Measurements from ENCODE around the gene CERS6. TPM values are rescaled to one million over a fixed set of nuclear protein-coding genes. Genes with fewer than 3 reads are reported as not detected.

The CERS6 gene
- total RNA-seq, 1 experiment from 2014 or later: 12.4 TPM

DNA sequence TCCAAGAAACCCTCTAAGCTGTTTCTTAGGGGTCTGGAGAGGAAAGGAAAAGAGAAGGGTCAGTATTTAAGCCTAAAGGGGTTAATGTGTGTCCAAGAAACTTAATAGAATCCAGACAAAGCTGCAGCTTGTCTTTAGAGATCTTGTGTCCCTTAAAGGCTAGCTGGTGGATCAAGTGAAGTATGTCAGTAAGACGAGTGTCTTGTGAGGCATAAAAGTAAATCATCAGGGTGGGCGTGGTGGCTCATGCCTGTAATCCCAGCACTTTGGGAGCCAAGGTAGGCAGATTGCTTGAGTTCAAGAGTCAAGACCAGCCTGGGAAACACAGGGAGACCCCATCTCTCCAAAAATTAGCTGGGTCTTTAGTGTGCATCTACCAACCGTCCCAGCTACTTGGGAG lies 47.8 kb downstream of the CERS6 start:
- H3K4me3 ChIP-seq: no peak overlapping the region
- no peaks in the 10 kb centered on the region for H3K27me3 ChIP-seq
- no peak for DNase-seq
- no peaks in the 10 kb centered on the region for H3K36me3 ChIP-seq
- peaks cover 5% of the 10 kb centered on the region; the same call in 1 of the 2 replicates for H3K9me3 ChIP-seq

DNA sequence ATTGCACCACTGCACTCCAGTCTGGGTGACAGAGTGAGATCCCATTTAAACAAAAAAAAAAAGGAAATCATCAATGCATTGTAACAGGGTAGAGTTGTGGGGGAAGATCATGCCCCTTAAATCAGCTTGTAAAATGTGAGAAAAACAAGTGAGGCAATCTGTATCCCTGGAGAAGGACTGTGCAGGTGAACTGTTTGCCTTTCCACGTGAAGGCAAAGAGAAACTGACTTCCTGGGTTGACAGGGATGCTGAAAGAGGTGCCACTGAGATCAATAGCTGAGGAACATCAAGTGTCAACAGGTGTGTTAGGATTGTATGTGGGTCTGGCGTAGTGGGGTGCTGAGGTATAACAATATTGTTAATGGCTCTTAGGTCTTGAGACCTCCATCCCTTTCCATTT lies 48.3 kb downstream of the CERS6 start:
- no peaks in the 10 kb centered on the region for H3K27me3 ChIP-seq
- no peaks in the 10 kb centered on the region for H3K36me3 ChIP-seq
- no peak for DNase-seq
- peaks cover 5% of the 10 kb centered on the region; the same call in 1 of the 2 replicates for H3K9me3 ChIP-seq
- H3K4me3 ChIP-seq: no peak overlapping the region

DNA sequence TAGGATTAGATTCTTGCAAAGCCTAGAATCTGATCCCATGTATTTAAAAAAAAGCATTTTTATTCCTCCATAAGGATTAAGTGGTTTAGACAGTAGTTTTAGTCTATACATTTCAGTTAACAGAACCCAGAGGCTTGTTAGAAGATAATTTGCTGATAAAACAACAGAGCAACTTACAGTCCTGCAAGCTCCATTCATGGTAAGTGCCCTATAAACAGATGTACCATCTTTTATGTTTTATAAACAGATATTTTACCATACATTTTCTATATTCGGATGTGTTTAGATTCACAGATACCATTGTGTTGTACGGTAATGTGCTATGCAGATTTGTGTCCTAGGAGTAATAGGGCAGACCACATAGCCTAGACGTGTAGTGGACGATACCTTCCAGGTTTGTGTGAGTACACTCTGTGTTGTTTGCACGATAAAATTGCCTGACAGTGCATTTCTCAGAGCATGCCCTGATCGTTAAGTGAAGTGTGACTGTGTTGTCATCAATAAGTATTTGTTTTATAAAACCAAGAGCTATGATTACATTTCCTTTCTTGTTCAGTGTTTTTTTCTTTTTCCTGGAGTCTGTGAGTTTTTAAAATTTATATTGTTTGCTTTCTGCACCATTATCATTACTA lies 54.2 kb downstream of the CERS6 start:
- Histone ChIP-seq H3K9me3 (no peaks in the 10 kb centered on the region), H3K27me3 (no peaks in the 10 kb centered on the region), H3K36me3 (no peaks in the 10 kb centered on the region), H3K4me3 (no peak overlapping the region)
- no peak for DNase-seq

DNA sequence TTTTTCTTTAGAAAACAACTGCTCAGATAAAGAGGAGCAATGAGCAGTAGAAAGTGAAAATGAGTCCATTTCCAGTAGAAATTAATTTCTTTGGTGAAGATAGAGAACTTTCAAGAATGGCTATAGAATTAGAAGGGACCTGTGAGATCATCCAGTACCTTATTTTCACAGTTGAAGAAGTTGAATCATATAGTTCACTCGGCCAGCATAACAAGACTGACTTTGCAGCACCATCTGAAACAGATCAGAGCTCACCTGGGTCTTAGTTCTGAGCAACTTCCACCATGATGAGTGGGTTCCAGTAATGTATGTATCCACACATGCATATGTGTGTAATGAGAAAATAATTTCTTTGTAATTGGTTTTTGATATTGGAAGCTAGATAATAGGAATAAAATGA lies 58.6 kb downstream of the CERS6 start:
- DNase-seq: no peak
- no peaks in the 10 kb centered on the region for H3K36me3 ChIP-seq
- H3K27me3 ChIP-seq: no peaks in the 10 kb centered on the region
- no peak overlapping the region for H3K4me3 ChIP-seq
- no peaks in the 10 kb centered on the region for H3K9me3 ChIP-seq

DNA sequence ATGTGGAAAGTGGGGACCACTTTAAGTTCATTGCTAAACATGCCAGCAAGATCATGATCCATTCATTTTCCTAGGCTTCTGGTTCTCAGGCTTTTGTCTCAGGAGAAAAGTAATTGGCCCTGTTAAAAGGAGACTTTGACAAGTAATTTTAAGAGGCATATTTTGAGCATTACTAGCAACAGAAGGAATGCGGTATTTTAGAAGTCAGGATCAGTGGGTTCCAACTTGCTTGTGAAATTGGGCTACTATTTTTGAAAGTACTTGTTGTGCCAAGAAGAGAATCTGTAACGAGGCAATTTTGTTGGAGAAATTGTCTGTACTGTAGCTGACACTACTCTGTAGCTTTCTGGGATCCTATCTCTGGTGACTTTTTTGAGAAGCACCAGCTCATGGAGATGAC lies 59.4 kb downstream of the CERS6 start:
- Histone ChIP-seq H3K36me3 (no peaks in the 10 kb centered on the region), H3K4me3 (no peak overlapping the region), H3K27me3 (no peaks in the 10 kb centered on the region), H3K9me3 (no peaks in the 10 kb centered on the region)
- DNase-seq: no peak

DNA sequence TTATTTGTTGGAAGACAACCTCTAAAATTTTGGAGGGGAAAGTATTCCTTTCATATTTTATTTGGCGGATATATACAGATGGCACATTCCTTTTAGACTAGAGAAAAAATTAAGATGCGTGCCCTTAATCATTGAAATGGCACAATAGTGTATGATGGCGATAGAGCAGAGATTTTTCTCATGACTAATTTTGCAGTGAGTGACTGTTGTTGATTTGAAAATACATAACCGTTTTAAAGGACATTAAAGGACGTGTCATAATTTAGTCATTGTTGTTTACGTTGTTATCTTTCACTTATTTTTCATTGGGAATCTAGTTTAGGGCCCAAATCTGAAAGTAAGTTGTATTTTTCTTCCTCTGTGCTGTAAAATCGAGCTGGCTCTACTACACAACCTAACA lies 61.7 kb downstream of the CERS6 start:
- H3K4me3 ChIP-seq: peak overlapping the region; percentile 1

DNA sequence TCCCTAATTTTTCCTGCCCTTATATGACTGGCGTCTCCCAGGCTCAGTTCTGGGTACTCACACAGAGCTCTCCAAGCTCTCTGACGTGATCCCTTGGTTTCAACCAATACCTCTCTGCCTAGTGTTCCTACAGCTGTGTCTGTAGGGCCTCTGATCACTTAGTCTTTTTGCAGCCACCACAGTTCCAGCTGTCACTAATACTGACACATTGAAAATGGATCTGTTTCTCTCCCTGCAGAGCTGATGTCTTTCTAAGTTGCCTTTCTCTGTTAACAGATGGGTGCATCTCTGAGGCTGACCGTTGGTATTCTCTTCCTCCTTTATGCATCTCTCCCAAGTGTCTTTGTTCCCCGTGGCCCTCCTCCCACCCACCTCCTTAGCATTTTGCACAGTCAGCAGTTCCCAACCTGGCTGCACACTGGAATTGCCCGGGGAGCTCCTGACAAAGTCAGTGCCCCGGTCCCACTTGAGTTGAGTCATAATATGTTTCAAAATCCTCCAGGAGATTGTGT lies 62.5 kb downstream of the CERS6 start:
- H3K27me3 ChIP-seq: no peaks in the 10 kb centered on the region
- H3K9me3 ChIP-seq: no peaks in the 10 kb centered on the region
- no peak overlapping the region for H3K4me3 ChIP-seq
- DNase-seq: peak; percentile 54
- H3K36me3 ChIP-seq: no peaks in the 10 kb centered on the region

More for the DNA sequence above, 61.7 kb downstream of the CERS6 start:
- DNase-seq: no peak
- Histone ChIP-seq H3K9me3 (no peaks in the 10 kb centered on the region), H3K27me3 (no peaks in the 10 kb centered on the region), H3K36me3 (no peaks in the 10 kb centered on the region)

DNA sequence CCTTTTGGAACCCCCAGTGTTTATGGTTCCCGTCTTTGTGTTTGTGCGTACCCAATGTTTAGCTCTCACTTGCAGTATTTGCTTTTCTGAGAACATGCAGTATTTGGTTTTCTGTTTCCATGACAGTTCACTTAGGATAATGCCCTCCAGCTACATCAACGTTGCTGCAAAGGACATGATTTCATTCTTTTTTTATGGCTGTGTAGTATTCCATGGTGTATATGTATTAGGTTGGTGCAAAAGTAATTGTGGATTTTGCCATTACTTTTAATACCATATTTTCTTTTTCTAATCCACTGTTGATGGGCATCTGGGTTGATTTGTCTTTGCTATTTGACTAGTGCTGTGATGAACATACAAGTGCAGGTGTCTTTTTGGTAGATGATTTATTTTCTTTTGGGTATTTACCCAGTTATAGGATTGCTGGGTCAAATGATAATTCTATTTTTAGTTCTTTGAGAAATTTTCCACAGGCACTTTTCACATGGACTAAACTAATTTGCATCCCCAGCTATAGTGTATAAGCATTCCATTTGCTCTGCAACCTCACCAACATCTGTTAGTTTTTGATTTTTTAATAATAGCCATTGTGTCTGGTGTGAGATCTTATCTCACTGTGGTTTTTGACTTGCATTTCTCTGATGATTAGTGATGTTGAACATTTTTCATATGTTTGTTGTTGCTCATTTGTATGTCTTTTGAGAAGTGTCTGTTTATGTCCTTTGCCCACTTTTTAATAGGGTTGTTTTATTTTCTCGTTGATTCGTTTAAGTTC lies 63.6 kb downstream of the CERS6 start:
- Histone ChIP-seq H3K36me3 (no peaks in the 10 kb centered on the region), H3K9me3 (no peaks in the 10 kb centered on the region), H3K27me3 (no peaks in the 10 kb centered on the region), H3K4me3 (no peak overlapping the region)
- no peak for DNase-seq

DNA sequence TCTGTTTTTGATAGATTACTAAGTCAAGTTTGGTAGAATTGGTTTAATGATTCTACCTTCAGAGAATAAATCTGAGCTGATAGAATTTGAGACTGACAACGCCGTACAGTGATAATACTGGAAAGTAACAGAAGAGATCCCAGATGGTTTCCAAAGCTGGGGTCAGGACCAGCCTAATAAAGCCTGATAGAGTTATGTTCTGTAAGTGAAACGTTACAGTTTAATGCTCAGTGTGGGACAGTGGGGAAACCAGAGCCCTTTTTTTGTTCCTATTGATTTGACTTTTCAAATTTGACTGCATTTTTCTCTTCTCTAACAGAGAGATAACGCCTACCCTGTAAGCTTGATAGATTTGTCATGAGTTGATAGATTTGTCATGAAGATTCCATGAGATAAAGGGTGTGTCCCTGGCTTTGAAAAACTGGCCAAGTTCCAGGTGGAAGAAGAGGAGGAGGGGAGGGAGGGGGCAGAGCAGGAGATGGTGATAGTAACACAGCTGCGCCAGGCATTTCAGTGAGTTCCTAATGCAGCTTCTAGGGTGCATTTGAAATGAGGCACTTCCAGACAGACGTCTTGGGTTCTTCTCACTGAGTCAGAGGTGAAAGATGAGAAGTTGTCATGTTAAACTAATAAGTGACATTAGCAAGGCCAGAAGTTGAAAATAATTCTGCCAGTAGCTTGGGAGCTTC lies 65.1 kb downstream of the CERS6 start:
- no peaks in the 10 kb centered on the region for H3K36me3 ChIP-seq
- H3K27me3 ChIP-seq: no peaks in the 10 kb centered on the region
- no peak for DNase-seq
- H3K9me3 ChIP-seq: no peaks in the 10 kb centered on the region
- H3K4me3 ChIP-seq: no peak overlapping the region

DNA sequence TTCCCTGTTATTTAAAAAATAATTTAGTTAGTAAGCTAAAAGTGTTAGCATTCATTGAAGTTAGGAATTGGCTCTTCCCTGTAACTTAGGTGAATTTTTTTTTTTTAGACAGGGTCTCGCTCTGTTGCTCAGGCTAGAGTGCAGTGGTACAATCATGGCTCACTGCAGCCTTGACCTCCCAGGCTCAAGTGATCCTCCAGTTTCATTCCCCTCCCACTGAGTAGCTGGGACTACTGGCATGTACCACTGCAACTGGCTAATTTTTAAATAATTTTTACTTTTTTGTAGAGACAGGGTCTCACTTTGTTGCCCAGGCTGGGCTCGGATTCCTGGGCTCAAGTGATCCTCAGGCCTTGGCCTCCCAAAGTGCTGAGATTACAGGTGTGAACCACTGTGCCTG lies 66.4 kb downstream of the CERS6 start:
- Histone ChIP-seq H3K27me3 (no peaks in the 10 kb centered on the region), H3K4me3 (no peak overlapping the region), H3K36me3 (no peaks in the 10 kb centered on the region), H3K9me3 (no peaks in the 10 kb centered on the region)
- DNase-seq: no peak

DNA sequence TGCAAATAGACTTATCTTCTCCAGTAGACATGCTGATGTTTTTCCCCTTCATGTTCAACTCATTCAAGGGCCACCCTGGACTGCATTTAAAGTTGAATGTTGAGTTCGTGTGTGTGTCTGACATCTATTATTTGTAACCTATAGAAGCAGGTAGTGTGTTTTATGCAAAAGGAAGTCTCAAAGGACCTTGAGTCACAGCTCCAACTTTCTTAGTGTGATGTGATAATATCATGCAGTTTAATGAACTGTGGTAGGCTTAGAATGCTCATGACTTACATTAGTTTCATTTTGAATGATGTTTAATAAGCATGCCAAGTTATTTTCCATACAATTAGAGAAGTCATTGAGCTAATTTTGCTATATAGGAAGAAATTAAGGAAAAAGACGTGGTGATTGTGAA lies 67.9 kb downstream of the CERS6 start:
- DNase-seq: no peak
- H3K9me3 ChIP-seq: no peaks in the 10 kb centered on the region
- H3K27me3 ChIP-seq: no peaks in the 10 kb centered on the region
- H3K36me3 ChIP-seq: no peaks in the 10 kb centered on the region
- no peak overlapping the region for H3K4me3 ChIP-seq

DNA sequence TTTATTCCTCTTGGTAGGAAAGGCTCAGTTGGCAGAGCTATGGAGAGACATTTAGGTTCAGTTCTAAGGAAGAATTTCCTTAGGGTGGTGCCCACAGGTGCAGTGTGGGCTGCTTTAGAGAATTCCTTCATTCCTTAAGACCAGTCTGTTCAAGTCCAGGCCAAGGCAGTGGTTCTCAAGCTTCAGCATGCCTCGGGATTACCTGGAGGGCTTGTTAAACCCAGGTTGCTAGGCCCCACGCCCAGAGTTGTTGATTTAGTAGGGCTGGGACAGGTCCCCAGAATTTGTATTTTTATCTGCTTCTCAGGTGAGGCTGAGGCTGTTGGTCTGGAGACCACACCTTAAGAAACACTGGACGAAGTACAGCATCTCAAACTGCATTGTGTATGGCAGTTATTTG lies 68.9 kb downstream of the CERS6 start:
- H3K4me3 ChIP-seq: no peak overlapping the region
- H3K36me3 ChIP-seq: no peaks in the 10 kb centered on the region
- H3K27me3 ChIP-seq: no peaks in the 10 kb centered on the region
- H3K9me3 ChIP-seq: no peaks in the 10 kb centered on the region
- DNase-seq: no peak

DNA sequence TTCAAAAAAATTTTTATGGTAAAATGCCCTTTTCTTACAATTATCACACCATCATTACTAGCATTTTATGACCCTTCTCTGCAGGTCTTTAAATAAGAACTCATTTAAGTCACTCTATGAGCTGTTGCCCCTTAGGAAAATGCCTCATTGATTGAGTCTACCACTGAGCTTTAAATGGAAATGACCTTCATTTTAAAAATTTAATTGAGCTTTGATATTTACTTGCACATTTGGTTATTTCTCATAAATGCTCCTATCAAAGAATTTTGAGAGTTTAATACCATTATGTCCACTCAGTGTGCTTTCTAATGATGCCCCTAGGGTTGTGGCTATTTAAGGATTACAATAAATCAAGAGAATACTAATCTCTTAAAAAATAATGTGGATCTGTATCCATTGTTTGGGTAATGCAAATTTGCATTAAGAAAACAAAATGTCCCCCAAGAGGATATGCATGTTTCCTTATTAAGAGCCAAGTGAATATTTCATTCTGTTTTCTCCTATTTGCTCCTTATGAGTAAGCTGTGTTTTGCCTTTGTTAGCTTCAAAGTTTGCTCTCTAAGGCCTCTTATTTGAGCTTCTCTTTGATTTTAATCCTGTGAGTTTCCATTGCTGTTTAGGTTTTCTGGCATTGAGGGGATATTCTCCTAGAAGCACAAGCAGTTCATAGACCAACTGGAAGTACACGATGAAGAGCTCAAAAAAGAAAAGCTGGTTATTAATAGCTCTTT lies 69.8 kb downstream of the CERS6 start:
- Histone ChIP-seq H3K4me3 (no peak overlapping the region), H3K27me3 (no peaks in the 10 kb centered on the region), H3K36me3 (no peaks in the 10 kb centered on the region), H3K9me3 (no peaks in the 10 kb centered on the region)
- no peak for DNase-seq

DNA sequence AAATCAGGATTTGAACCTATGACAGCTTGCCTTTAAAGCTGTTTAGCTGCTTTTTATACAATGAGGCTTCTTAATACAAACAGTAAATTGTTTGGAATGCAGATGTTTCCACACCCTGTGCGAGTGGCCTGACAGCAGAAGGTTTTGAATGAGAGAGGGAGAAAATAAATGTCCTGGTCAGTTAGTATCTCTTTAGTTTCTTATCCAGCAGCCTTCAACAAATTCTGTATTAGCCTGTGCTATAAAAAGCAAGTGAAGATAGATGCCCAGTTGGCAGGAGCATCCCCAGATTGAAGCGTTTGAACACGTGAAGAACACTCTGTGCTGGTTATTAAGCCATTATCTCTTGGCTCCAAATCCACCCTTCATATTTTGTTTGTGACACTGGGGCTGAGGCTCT lies 70.6 kb downstream of the CERS6 start:
- DNase-seq: no peak
- no peak overlapping the region for H3K4me3 ChIP-seq
- no peaks in the 10 kb centered on the region for H3K9me3 ChIP-seq
- no peaks in the 10 kb centered on the region for H3K36me3 ChIP-seq
- H3K27me3 ChIP-seq: no peaks in the 10 kb centered on the region

DNA sequence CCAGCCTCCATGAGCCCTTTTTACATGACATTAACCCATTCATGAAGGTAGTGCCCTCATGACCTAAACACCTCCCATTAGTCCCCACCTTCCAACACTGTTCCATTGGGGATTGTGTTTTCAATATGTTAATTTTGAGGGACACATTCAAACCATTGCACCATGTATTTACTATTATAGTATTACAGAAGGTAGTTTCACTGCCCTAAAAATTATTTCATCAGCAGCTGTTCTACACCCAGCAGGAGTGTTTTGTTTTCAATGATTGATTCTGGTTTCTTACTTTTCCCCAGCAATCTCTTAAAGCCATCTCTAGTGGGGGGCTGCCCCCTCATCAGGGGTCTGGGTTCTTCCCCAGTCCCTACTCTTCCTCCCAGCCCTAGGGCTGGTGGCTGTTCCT lies 71.9 kb downstream of the CERS6 start:
- Histone ChIP-seq H3K4me3 (no peak overlapping the region), H3K27me3 (no peaks in the 10 kb centered on the region), H3K36me3 (no peaks in the 10 kb centered on the region), H3K9me3 (no peaks in the 10 kb centered on the region)
- no peak for DNase-seq

DNA sequence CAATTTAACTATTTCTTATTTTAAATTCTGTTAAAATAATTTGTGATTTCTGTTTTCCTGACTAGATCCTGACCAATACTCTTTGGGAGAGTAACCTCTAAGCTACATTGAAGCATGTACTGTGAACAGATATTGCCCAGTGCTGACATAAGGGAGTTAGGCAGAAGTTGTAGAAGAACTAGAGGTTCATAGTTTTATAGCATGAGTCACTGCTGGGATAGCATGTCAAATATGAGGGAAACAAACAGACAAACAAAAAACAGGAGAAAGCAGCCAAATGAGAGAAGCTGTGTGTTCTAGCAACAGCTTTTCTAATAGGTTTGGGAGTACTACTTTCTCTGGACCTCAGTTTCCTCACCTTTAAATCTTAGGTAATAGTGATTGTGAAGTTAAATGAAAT lies 72.4 kb downstream of the CERS6 start:
- Histone ChIP-seq H3K27me3 (no peaks in the 10 kb centered on the region), H3K36me3 (no peaks in the 10 kb centered on the region), H3K9me3 (no peaks in the 10 kb centered on the region), H3K4me3 (no peak overlapping the region)
- no peak for DNase-seq

Data from MG63 (cell line).